SK-N-SH (cell line): ENCODE measurements around the gene STRBP. TPM values are rescaled to one million over a fixed set of nuclear protein-coding genes. Genes with fewer than 3 reads are reported as not detected.

ENCODE experiments used
- CTCF ChIA-PET: fragments of 300-600, 350-600 bp; formaldehyde crosslinking; extraction: SDS; loops from one replicate; lab custom pipeline; 2021; lab: Yijun Ruan, JAX
- POLR2A ChIA-PET: fragments of 350-600 bp; sonication (Branson Sonifier 250); formaldehyde crosslinking; extraction: SDS; loops from one replicate; lab custom pipeline; 2020; ENCODE audit warnings: antibody characterized with exemption, inconsistent platforms; lab: Yijun Ruan, JAX
- DNase-seq: peaks from one replicate; pipeline ENCODE4 v3.0.0; 2012
- H2AFZ ChIP-seq: fragments of 200-600 bp; sonication (generic); 2 replicates; pipeline ENCODE4 v1.8.1; 2016; ENCODE audit warnings: antibody characterized with exemption, mild to moderate bottlenecking, low read depth
- H3F3A ChIP-seq: fragments of 200-600 bp; sonication (generic); replicated peaks from 2 replicates; pipeline ENCODE3; 2016; ENCODE audit warnings: antibody characterized with exemption, mild to moderate bottlenecking; ENCODE audit not compliant: insufficient read depth
- H3K27ac ChIP-seq, 2 experiments: fragments of 200-500 bp in 1 of 2; fragments of 200-600 bp in 1 of 2; sonication (Bioruptor generic) in 1 of 2; sonication (generic), shearing (Covaris generic) in 1 of 2; 2 replicates each; pipeline versions ENCODE4 v1.5.1 to v1.6.1; 2014 to 2016; ENCODE audit warnings: low read depth in 2 of 2, inconsistent platforms in 1 of 2, low read length in 1 of 2, mild to moderate bottlenecking in 1 of 2, mixed read lengths in 1 of 2
- H3K27me3 ChIP-seq: fragments of 200-600 bp; sonication (generic), shearing (Covaris generic); 2 replicates; pipeline ENCODE4 v1.6.1; 2016; ENCODE audit warnings: mixed run types; ENCODE audit not compliant: insufficient read depth
- H3K36me3 ChIP-seq, 2 experiments: fragments of 200-500 bp in 1 of 2; fragments of 200-600 bp in 1 of 2; sonication (Bioruptor generic) in 1 of 2; sonication (generic) in 1 of 2; replicated peaks in 1 of 2; 2 replicates each; pipeline versions ENCODE3 to v1.5.1; 2014 to 2016; ENCODE audit warnings: low read length in 1 of 2, mild to moderate bottlenecking in 1 of 2; ENCODE audit not compliant: insufficient read depth in 2 of 2, control insufficient read depth in 1 of 2
- H3K4me1 ChIP-seq, 2 experiments: fragments of 200-500 bp in 1 of 2; fragments of 200-600 bp in 1 of 2; sonication (Bioruptor generic) in 1 of 2; sonication (generic), shearing (Covaris generic) in 1 of 2; 2 replicates each; pipeline versions ENCODE4 v1.5.1 to v1.6.1; 2014 to 2016; ENCODE audit warnings: low read depth in 1 of 2, low read length in 1 of 2, mixed run types in 1 of 2; ENCODE audit not compliant: insufficient read depth in 2 of 2, control insufficient read depth in 1 of 2
- H3K4me2 ChIP-seq: fragments of 200-600 bp; sonication (generic), shearing (Covaris generic); 2 replicates; pipeline ENCODE4 v1.6.1; 2017; ENCODE audit warnings: mixed run types
- H3K4me3 ChIP-seq, 2 experiments: fragments of 200-500 bp in 1 of 2; fragments of 200-600 bp in 1 of 2; sonication (Bioruptor generic) in 1 of 2; sonication (generic), shearing (Covaris generic) in 1 of 2; 2 replicates each; pipeline versions ENCODE4 v1.5.1 to v1.8.1; 2014 to 2016; ENCODE audit warnings: low read depth in 2 of 2, inconsistent platforms in 1 of 2, low read length in 1 of 2, mild to moderate bottlenecking in 1 of 2, mixed read lengths in 1 of 2, moderate library complexity in 1 of 2
- H3K79me2 ChIP-seq: fragments of 200-600 bp; sonication (generic); 2 replicates; pipeline ENCODE4 v1.8.1; 2017; ENCODE audit warnings: mild to moderate bottlenecking; ENCODE audit not compliant: insufficient read depth
- H3K9ac ChIP-seq: fragments of 200-600 bp; sonication (generic); 2 replicates; pipeline ENCODE4 v1.6.1; 2017; ENCODE audit warnings: mixed run types
- H3K9me2 ChIP-seq: fragments of 200-600 bp; sonication (generic); 2 replicates; pipeline ENCODE4 v1.6.1; 2017; ENCODE audit warnings: mixed run types
- H3K9me3 ChIP-seq: fragments of 200-600 bp; sonication (generic); 2 replicates; pipeline ENCODE4 v1.6.1; 2017; ENCODE audit warnings: mixed run types, mild to moderate bottlenecking, moderate library complexity
- H4K20me1 ChIP-seq: fragments of 200-600 bp; sonication (generic); 2 replicates; pipeline ENCODE4 v1.6.1; 2017; ENCODE audit warnings: mild to moderate bottlenecking, mixed run types; ENCODE audit not compliant: insufficient read depth
- CTCF ChIP-seq: fragments of 200-600 bp; sonication (generic); IDR thresholded peaks from 2 replicates; pipeline ENCODE4 v1.6.1; 2017; ENCODE audit warnings: antibody characterized with exemption, mild to moderate bottlenecking, moderate library complexity
- EZH2phosphoT487 ChIP-seq: fragments of 200-600 bp; sonication (generic); IDR thresholded peaks from 2 replicates; pipeline ENCODE4 v1.6.1; 2017; ENCODE audit warnings: low read depth, mixed run types, mild to moderate bottlenecking, antibody characterized with exemption, moderate library complexity, borderline replicate concordance
- FOSL2 ChIP-seq: IDR thresholded peaks from 2 replicates; pipeline ENCODE4 v1.4.0; 2012; ENCODE audit warnings: low read depth, mild to moderate bottlenecking, moderate library complexity, borderline replicate concordance
- FOXJ3 ChIP-seq: sonication (generic); formaldehyde crosslinking; IDR thresholded peaks from 2 replicates; pipeline ENCODE4 v1.5.1; 2020; ENCODE audit warnings: mild to moderate bottlenecking, missing genetic modification reagents
- GABPA ChIP-seq: IDR thresholded peaks from 2 replicates; pipeline ENCODE4 v1.4.0; 2012; ENCODE audit warnings: low read depth, mild to moderate bottlenecking
- IRF3 ChIP-seq: fragments of 150-350 bp; IDR thresholded peaks from 2 replicates; pipeline ENCODE4 v1.6.1; 2016; ENCODE audit warnings: mild to moderate bottlenecking, low read depth, low read length
- JUND ChIP-seq: IDR thresholded peaks from 2 replicates; pipeline ENCODE4 v1.4.0; 2012
- NRF1 ChIP-seq: IDR thresholded peaks from 2 replicates; pipeline ENCODE4 v1.6.1; 2012; ENCODE audit warnings: low read depth, mild to moderate bottlenecking, low read length
- PBX3 ChIP-seq: IDR thresholded peaks from 2 replicates; pipeline ENCODE4; 2012
- POLR2AphosphoS5 ChIP-seq: IDR thresholded peaks from 2 replicates; pipeline ENCODE4 v1.6.1; 2012; ENCODE audit warnings: low read depth, low read length
- RAD21 ChIP-seq: IDR thresholded peaks from 2 replicates; pipeline ENCODE4 v1.6.1; 2012; ENCODE audit warnings: mild to moderate bottlenecking, low read length
- RFX5 ChIP-seq: IDR thresholded peaks from 2 replicates; pipeline ENCODE4 v1.6.1; 2012; ENCODE audit warnings: mild to moderate bottlenecking, improper control_type of control experiment, low read length
- TAF1 ChIP-seq: IDR thresholded peaks from 2 replicates; pipeline ENCODE4 v1.6.1; 2012; ENCODE audit warnings: low read depth, mild to moderate bottlenecking, low read length, moderate library complexity, borderline replicate concordance
- ZBTB33 ChIP-seq: IDR thresholded peaks from 2 replicates; pipeline ENCODE4 v1.4.0; 2012; ENCODE audit warnings: low read depth, borderline replicate concordance
- WGBS: methylation state at CpG from one replicate; pipeline ENCODE4 v1.1.6; 2017; ENCODE audit warnings: low lambda C conversion rate; 5-methylcytosine and 5-hydroxymethylcytosine counted together
- polyA plus RNA-seq, 3 experiments: library from polyadenylated mRNA; depleted of rRNA; stranded (reverse); fragments of >200 nt; gene quantifications; 2 replicates each; pipeline ENCODE4 v1.2.3, GENCODE V29; 2012

STRBP gene
- polyA plus RNA-seq, 1 of the 3 experiments (the other 2 are of a cell fraction) = 5.9 TPM

GRCh38 chr9:123087359-123087888 is 181.0 kb downstream of the STRBP start:
- WGBS = 96% methylated on average over 4 of the region's 4 CpGs
- no peak overlapping the region for H2AFZ ChIP-seq
- CTCF ChIA-PET = interaction anchor here (0.7 to 1.8 kb wide), 3 partner anchors 12 to 262 kb away, joined by 3 to 4 read pairs (median 3); no protein-coding TSS in a partner anchor
- POLR2A ChIA-PET = no interaction called here
- no peaks in the 10 kb centered on the region for H3K79me2 ChIP-seq
- H3K9ac ChIP-seq = no peak overlapping the region
- no peaks in the 10 kb centered on the region for H3K27me3 ChIP-seq
- DNase-seq = no peak
- no peaks in the 10 kb centered on the region for H3K9me3 ChIP-seq
- H3K27ac ChIP-seq = no peak overlapping the region
- H3K4me1 ChIP-seq = peaks cover 5 to 34% of the 10 kb centered on the region in 2 experiments; a peak in 3 of 4 replicates
- H4K20me1 ChIP-seq = peaks cover 13% of the 10 kb centered on the region
- H3F3A ChIP-seq = peaks cover 23% of the 10 kb centered on the region
- peaks cover 57 to 65% of the 10 kb centered on the region in 2 experiments for H3K36me3 ChIP-seq
- no peaks in the 10 kb centered on the region for H3K9me2 ChIP-seq
- H3K4me2 ChIP-seq = no peak overlapping the region
- H3K4me3 ChIP-seq = no peak overlapping the region
- no peak for TF ChIP-seq FOSL2
- no peak for TF ChIP-seq GABPA
- no peak for TF ChIP-seq POLR2AphosphoS5
- TF ChIP-seq JUND = no peak
- TF ChIP-seq TAF1 = no peak
- no peak for TF ChIP-seq RAD21
- TF ChIP-seq RFX5 = no peak
- no peak for TF ChIP-seq PBX3
- TF ChIP-seq, all 33 proteins: peak for 0

- no peak overlapping the region for H3K27ac ChIP-seq
Observed at GRCh38 chr9:123085916-123086315, 182.5 kb downstream of the STRBP start.

More at GRCh38 chr9:123085916-123086315, 182.5 kb downstream of the STRBP start:
- ChIA-PET CTCF (interaction anchor here (0.6 to 1.9 kb wide), 5 partner anchors 10 to 264 kb away, joined by 3 to 12 read pairs (median 5); no protein-coding TSS in a partner anchor), POLR2A (no interaction called here)
- Histone ChIP-seq H3K4me1 (peaks cover 2 to 23% of the 10 kb centered on the region in 2 experiments; a peak in 3 of 4 replicates), H3K4me3 (no peak overlapping the region), H3F3A (peaks cover 17% of the 10 kb centered on the region), H3K27me3 (no peaks in the 10 kb centered on the region), H3K9ac (no peak overlapping the region), H3K9me2 (no peaks in the 10 kb centered on the region), H3K9me3 (no peaks in the 10 kb centered on the region), H3K79me2 (no peaks in the 10 kb centered on the region), H4K20me1 (peaks cover 9% of the 10 kb centered on the region), H3K4me2 (no peak overlapping the region), H3K36me3 (peaks cover 49 to 56% of the 10 kb centered on the region in 2 experiments), H2AFZ (no peak overlapping the region)
- DNase-seq = no peak
- TF ChIP-seq EZH2phosphoT487 = no peak
- no peak for TF ChIP-seq IRF3
- no peak for TF ChIP-seq ZBTB33
- no peak for TF ChIP-seq RAD21
- no peak for TF ChIP-seq FOXJ3 (CRISPR knock-in tag)
- TF ChIP-seq CTCF = no peak
- TF ChIP-seq NRF1 = no peak
- 81% methylated on average over 2 of the region's 2 CpGs for WGBS
